NCI-H748 (cell line): ENCODE results near the gene EPHA4.

ENCODE experiments used
- DNase-seq: peaks from one replicate; lab custom pipeline; 2025; ENCODE audit not compliant: unreplicated experiment; lab: John Stamatoyannopoulos, UW

Gene EPHA4

DNA sequence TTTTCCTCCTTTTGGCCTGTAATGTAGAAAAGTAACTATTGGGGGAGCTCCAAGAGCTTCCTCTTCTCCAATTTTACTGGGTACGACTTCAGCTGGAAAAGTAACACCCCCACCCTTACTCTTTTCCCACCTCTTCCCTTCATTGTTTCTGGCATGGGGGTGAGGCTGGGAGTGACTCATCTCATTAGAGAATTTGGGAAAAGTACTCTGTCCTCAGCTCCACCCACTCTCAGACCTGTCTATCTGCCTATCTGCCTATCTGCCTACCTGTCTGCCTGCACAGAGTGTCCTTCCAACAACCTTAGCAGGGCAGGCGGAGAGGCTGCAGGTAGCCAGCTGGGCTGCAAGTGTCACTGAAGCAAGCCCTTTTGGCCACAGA, 93.6 kb downstream of the EPHA4 start:
- peak; percentile 10 for DNase-seq

DNA sequence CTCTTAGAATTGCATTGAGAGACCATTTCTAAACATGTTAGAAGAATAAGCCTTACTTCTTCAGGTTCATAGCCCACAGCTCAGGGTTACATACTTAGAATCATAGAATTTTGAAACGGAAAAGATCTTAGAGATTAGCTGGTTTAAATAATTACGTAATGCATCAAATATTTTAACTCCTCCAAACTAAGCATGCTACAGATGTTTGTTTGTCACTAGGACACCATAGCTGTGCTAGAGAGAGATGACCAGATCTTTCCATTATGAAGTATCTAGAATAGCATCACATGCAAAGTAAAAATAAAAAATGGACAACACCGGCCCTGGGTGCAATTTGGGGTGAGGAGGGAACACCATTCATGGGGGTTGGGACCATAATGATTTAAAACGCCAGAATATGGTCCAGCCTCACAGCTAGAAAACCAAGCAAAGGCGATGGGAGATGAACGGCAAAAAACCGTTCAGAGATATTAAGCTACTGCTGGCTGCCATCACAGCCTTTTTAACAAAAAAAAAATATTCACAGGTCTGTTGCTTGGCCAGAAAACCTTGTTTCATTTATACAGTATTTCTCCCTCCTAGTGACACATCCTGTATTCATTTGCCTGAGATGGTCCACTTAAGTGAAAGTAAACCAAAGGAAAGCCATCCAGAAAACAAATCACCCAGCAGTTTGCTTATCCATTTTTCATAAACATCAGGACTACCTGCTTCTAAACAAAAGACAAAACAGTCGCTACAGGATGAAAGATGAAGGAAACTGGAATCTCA, 94.2 kb downstream of the EPHA4 start:
- no peak for DNase-seq

DNA sequence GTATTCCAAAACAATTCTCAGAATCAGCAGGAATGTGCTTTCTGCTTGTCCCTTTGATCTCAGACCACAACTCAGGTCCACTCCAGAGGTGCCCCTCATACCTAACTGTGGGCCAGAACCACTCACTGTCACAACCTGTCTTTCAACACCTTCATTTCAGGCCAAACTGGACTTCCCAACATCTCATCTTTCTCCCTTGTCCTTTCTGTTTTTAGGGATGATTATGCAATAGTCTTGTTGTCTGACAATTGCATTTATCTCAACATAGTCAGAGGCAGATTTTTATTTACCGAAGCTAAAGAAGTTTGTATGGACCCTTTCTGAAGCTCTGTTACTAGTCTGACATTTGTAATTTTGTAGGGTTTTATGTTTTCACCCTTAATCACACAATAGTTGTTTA, 95.9 kb downstream of the EPHA4 start:
- no peak for DNase-seq

DNA sequence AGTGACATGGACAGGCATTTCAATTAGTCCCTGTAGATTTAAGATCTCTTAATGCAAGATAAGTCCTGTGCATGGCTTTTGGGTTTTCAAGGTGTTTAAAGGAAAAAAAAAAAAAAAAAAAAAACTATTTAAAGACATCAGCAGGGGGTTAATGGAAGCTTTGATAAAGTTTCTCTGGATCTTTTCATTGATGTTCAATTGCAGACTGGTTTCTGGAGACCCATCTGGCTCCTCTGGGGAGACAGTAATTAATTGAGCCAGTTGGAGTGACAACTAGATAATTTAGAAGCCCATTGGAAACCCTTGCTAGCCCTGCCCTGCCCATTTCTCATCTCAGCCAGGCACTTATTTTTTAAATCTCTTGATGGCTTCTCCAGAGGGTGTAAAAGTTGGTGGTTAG, 98.7 kb downstream of the EPHA4 start:
- no peak for DNase-seq

DNA sequence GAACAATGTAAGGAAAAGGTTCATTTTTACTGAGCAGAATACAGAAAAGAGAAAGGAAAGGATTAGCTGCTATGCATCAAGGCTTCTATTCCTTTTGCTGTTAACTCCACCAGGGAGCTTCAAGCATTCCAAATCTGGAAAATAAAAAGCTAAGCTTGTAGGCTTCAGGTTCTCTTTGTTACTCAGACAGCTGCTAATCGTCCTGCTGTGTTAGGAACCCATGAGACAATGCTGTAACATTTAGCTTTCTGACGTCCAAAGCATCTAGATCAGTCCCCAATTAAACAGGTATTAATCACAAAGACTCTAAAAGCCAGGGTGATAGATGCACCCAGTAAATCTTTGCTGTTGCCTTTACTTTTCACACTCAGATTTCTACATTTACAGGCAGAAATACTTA, 103.8 kb downstream of the EPHA4 start:
- DNase-seq: no peak

DNA sequence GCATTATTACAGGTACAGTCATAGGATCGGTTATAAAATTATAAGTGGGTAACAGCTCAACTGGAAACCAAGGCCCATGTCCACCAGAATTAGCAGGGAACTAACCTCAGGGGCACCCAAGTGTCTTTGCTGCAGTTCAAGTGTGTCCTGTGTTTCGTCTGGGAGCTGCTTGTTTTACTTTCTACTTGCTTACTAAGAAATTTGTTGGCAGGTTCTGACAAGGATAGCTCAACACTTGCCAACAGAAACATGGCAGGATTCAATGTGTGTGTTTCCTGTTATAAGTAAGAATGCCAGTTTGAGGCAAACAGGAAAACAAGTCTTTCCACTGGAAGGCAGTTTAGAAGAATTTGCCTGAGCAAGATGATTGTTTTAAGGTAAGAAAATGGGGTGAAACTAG, 104.5 kb downstream of the EPHA4 start:
- no peak for DNase-seq

DNA sequence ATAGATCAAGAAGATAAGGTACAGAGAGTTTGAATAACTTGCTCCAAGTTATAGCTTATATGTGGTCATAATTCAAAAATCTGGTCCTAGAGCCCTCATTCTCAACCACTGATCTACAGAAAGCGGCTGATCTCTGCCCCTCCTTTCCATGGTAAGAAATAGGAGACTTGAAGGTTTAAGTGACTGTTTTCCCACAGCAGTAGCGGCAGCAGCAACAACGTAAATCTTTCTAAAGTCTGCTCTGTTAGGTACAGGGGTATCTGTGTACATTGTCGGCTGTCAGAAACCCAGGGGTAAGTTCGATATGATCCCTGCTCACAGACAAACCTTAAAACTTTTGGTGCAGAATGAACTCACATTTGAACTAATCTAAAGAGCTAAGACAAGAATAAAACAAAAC, 105.4 kb downstream of the EPHA4 start:
- no peak for DNase-seq

DNA sequence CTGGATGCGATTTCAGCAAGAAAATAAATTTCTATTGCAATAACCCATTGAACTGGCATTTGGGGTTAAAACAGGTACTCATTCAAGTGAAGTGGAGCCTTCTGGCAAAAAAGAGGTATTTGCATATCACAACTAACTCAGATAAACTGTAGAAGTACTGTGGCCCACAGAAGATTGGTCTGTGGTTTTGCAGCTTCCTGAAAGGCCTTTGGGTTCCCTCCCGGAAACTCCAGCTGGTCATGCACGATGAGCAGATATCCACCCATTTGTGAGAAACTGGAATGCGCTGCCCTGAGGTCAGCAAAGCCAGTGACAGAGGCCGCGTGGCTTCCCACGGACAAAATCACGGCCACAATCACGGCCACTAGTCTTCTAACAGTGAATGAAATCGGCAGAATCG, 106.3 kb downstream of the EPHA4 start:
- DNase-seq: no peak

DNA sequence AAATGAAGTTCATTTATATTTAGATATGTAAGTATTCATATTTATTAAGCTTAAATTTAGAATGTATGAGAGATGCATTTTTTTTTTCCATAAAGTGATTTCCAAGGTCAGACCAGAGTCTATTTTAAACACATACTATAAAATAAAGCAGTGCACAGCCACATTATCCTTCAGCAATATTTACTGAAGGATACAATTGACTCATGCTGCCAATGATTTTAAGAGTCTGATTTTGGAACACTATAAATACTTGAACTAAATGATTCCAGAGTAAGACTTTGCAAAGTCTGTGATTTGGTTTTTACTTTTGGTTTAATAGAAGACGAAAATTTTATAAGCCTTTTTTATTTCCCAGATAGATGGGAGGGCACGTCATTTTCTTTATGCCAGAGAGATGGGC, 107.1 kb downstream of the EPHA4 start:
- no peak for DNase-seq

DNA sequence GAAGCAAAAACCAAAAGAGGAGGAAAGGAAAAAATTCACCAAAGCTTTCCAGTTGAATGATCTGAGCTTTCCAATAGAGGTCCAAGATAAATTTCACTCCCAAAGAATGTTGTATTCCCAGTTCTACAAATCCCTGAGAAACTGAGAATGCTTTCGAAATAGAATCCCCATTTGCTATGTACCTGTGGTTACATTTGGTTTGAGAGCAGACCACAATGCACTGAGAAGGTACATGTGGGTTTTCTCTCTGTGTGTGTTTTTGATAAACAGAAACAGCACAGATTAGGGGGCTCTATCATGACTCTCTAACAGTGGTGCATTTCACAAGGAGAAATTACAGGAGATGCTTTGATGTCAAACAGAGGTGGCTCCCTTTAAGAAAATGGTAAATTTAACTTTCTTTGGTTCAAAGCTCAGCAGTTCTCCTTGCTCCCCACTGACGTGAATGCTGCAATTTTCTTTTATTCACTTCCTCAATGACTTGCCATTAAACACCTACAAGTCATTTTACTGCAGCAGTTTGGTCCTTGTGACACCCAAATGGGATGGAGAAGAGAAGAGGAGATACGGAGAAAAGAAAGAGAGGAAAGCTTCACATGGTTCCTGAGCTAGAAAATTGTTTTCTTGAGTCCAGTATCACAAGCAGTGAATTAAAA, 108.7 kb downstream of the EPHA4 start:
- DNase-seq: no peak

DNA sequence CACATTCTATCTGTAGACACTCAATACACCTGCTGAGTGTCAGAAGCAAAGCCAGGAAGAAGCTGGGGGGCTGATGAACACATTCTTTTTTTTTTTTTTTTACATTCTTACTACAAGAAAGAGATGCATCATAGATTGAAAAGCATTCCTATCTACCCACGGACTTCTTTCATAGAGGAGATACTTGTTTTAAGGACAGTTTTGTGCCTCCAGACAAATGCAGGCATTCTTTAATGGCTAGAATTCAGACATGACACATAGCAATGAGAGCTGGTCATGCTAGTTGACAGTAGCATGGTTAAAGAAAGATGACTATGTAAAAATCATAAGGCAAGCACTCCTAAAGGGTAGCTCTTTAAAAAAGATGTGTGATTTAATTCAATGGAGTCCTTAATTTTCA, 110.2 kb downstream of the EPHA4 start:
- no peak for DNase-seq

DNA sequence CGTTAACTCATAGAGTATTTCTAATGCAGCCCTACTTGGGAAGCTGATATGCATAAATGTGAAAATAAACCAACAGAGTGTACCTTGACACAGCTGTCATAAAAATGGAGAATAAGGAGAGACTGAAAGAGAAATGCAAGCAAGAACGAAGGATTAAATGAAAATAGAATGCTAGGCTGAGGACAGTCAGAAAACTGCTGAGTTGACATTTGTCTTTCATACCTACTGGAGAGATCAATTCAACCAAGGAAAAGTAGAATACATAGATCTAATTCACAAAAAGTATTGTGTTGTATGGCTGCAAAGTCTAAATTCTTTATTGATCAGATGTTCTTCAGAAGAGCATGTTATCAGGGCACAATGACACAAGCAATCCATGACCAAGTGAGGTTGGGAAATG, 112.0 kb downstream of the EPHA4 start:
- no peak for DNase-seq

DNA sequence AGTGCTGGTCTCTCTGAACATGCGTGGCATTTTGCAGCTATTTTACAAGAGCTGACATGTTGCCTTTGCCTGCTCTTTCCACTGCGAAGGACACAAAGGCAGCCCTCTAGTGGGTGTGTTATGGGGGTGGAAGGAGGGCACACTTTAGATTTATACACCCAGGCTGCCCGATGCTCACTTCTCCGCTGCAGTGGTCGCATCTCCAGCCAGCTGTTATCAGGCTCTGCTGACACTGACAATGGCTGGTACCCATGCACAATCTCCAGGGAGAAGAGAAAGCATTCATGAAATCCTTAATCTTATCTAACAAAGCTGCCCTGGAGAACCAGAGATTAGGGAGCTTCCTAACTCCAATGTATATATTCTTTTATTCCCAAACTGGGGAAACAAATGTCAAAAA, 113.5 kb downstream of the EPHA4 start:
- DNase-seq: no peak

DNA sequence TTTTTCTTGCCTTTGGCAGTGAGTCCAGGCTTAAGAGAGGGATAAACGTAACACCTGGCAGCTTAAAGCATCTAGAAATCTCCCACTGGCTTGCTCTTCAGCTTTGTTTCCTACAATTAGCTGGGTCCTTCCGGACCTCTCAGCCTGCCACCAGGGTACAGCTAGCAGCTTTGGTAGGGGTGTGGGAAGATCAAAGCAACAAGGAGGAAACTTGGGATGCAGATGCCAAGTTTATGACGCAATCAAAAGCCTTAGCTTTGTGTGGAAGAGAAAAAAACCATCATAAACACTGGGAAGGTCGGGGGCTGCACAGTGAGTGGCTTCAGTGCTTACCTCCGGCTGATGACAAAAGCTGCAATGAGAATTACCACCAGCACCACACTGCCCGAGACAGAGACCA, 116.9 kb downstream of the EPHA4 start:
- DNase-seq: no peak

DNA sequence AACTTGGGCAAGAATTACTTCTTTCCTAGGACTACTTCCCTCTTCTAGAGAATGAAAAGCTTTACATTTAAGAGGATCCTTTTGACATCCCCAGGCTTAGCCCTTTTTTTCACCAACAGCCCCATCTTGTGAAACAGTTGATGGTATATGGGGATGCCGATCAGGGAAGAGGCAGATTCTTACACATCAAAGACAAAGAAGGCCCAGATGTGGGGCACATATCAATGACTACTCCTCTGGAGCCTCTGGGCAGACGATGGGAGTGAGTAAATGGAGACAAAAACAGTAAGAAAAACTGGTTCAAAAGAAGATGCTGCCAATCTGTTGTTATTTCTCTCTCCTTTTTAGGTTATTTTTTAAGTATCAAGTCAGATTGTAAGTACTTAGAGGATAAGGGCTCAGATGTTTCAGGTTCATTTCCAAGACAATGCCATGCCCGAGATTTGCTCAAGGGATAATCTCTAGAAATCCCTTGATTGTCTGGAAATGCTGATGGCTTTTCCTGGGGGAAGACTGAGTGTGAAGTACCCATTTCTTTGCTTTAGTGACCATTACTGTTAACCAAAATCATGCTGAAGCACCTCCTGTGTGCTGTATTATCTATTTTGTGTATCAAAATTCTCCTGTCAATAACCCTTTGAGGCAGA, 117.5 kb downstream of the EPHA4 start:
- DNase-seq: no peak

DNA sequence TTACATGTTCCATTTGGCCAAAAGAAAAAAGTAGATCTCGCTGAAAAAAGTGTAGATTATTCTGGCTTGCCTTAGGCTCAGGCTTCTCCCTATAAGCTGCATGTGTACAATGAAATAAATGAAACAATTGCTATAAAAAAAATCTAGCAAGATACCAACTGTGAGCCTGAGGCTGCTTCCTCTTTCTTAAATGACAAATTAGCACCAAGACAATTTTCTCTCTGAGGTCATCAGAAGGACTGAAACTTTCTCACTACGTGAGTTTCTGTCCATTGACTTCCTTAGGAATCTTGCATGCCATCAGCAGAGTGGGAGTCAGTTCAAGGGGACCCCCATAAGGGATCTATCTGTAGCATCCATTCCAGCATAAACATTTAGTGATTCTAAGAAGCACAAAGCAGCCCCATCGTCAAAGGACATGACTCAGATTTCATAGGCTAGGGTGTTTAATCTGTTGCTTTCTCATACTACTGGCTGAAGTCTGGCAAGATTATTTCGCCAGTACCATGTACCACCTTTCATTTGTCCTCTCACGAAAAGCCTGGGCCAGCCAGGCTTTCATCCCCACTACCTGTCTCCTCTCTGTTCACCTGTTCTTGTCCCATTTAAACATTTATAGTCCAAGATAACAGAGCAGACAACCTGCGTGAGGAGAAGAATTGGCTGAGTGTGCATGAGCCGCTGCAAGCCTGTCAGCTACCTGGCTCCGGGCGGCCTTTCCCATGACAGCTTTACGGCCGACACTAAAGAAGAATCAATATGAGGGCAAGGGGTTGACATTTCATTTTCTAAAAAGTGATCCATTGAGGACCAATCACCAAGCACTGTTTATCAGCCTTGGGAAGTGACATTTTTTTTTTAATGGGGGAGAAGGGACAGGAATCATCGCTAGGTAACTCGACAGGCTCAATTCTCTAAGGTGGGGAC, 120.0 kb downstream of the EPHA4 start:
- DNase-seq: no peak

DNA sequence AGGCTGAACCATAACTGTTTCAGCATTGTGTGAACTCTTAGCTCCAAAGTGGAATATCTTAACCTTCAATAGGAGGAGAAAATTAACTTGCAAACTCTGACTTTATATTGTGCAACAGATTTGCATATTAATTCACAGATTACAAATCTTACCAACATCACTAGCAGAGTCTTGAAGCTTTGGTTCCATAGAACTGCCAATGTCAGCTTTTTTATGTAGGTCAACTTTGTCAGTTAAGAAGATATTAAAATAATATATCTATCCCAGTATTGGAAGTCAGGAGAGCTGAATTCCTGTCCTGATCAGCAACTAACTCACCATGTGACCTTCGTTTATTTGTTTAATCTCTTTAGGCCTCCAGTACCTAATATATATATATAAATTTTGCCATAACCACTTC, 121.8 kb downstream of the EPHA4 start:
- DNase-seq: no peak

DNA sequence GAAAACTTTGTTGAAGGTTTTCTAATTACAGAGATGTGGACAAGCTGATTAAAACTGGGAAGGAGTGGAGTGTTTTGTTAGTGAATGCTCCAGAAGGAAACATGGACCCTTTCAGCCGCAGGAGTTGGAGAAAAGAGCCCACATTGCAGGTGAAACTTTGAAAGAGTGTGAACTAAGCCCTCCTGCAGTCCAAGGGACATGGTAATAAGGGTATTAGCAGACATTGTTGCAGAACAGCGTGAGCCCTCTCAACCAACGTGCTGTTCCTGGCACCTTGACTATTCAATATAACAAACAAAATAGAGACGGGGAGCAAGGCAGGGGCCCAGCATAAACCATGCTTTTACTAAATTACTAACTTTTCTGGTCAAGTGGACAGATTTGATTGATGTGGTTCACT, 122.7 kb downstream of the EPHA4 start:
- DNase-seq: no peak

DNA sequence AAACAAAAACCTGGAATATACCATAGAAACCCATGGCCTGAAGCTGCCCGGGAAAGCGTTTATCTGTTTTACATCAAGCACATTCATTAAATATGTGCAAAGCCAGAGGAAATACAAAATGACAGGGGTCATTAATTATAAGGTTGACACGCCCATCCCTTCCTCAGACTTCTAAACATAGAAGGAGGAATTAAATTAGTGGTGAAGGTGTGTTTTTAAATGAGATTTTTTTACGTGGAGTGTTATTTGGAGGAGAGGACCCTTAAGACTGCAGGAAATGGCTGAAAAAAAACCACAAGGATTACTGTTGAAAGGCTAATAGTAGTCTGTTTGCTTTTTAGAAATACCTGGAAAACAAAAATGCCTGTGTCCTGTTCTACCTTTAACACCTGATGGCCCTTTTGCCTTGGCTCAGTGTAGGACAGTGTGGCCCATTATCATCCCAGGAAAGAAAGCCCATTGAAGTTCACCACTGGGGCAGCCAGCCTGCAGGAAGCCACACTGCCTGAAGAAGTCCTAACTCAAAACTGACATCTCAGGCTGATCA, 123.2 kb downstream of the EPHA4 start:
- DNase-seq: peak; percentile 42

DNA sequence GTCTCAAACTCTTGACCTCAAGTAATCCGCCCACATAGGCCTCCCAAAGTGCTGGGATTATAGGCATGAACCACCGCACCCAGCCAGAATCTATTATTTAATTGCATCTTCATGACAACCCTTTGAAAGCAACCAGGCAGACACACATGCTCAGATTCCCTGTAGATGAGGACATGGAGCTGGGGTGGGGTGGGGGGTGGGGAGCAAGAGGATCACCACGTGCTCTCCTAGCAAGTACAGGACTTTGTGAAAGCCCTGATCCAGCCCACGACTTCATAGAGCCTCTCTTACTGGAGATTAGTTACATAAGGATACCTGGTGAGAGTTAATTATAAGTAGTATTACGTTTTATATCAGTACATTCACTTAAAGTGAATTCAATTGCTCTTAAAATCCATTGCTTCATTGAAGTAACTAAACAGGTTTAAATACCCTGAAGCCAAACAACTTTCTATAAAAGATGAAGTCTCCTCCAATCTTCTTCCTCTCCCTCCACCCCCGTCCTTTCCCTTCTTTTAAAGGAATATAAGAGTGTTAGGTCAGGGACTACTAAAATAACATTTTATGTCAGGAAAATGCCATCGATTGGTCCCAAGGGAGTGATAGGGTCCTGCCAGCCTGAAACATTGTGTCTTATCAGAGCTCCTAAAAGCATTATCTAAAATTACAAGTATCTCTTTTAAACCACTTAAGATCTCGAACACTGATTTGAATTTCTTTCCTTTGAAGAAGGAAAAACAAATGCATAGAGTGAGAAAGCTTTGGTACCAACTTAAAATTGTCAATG, 123.9 kb downstream of the EPHA4 start:
- peak; percentile 37 for DNase-seq
